HCT116 (cell line): ENCODE results near the gene RNF169. TPM values are rescaled to one million over a fixed set of nuclear protein-coding genes. Genes with fewer than 3 reads are reported as not detected.

Experiments
- ATAC-seq: fragments of 200-7000 bp; cut with Tn5 transposase; 2 replicates; pipeline ENCODE4 v1.9.1; 2020; ENCODE audit warnings: mild to moderate bottlenecking, moderate library complexity
- BruUV-seq: library from RNA; stranded (reverse); fragments of 400-500 nt; replicated peaks from 2 replicates; lab custom pipeline; 2021; lab: Mats Ljungman, UMichigan
- CTCF ChIA-PET: fragments of 300-600 bp; sonication (Branson Sonifier 250); formaldehyde crosslinking; loops from one replicate; lab custom pipeline; 2021; ENCODE audit warnings: antibody characterized with exemption; lab: Charles Lee
- POLR2A ChIA-PET: fragments of 300-600, 350-600 bp; sonication (Branson Sonifier 250); formaldehyde crosslinking; loops from one replicate; lab custom pipeline; 2021; ENCODE audit warnings: antibody characterized with exemption; lab: Charles Lee
- RAD21 ChIA-PET, 2 experiments: fragments of 300-600 bp; sonication (Branson Sonifier 250); formaldehyde crosslinking; loops; one replicate each; lab custom pipeline; 2023; ENCODE audit warnings: low total read pairs in 2 of 2; ENCODE audit not compliant: uncharacterized antibody in 2 of 2, unreplicated experiment in 2 of 2, low non-redundant PET in 1 of 2; lab: Charles Lee
- DNase-seq: peaks from one replicate; pipeline ENCODE4 v3.0.0-alpha.2; 2010; ENCODE audit warnings: low read depth, low spot score
- H2AFZ ChIP-seq: fragments of 200-600 bp; shearing (Covaris generic), sonication (generic); 2 replicates; pipeline ENCODE4 v1.6.1; 2017; ENCODE audit warnings: low read depth, mixed run types, mixed read lengths, antibody characterized with exemption, low read length; ENCODE audit not compliant: poor library complexity, severe bottlenecking
- H3K27ac ChIP-seq: 2 replicates; pipeline ENCODE4 v1.5.1; 2012; ENCODE audit warnings: low read depth, low read length
- H3K27me3 ChIP-seq: fragments of 200-600 bp; sonication (generic); 2 replicates; pipeline ENCODE4 v1.6.1; 2016; ENCODE audit warnings: mixed run types, low read length, mixed read lengths; ENCODE audit not compliant: insufficient read depth
- H3K36me3 ChIP-seq, 2 experiments: fragments of 200-500 bp in 1 of 2; fragments of 200-600 bp in 1 of 2; sonication (Bioruptor generic) in 1 of 2; sonication (generic) in 1 of 2; 2 replicates each; pipeline versions ENCODE4 v1.5.1 to v1.6.1; 2014 to 2016; ENCODE audit warnings: low read length in 2 of 2, inconsistent platforms in 1 of 2, mixed read lengths in 1 of 2, mixed run types in 1 of 2; ENCODE audit not compliant: insufficient read depth in 2 of 2, control insufficient read depth in 1 of 2
- H3K4me1 ChIP-seq, 2 experiments: fragments of 200-600 bp in 1 of 2; sonication (generic) in 1 of 2; 2 replicates each; pipeline versions ENCODE4 v1.5.1 to v1.6.1; 2012 to 2017; ENCODE audit warnings: low read length in 2 of 2, inconsistent platforms in 1 of 2, mild to moderate bottlenecking in 1 of 2, mixed read lengths in 1 of 2, mixed run types in 1 of 2, moderate library complexity in 1 of 2; ENCODE audit not compliant: insufficient read depth in 2 of 2, control insufficient read depth in 1 of 2
- H3K4me2 ChIP-seq: fragments of 200-600 bp; sonication (generic); 2 replicates; pipeline ENCODE4 v1.6.1; 2017; ENCODE audit warnings: mixed run types, low read length, mixed read lengths
- H3K4me3 ChIP-seq, 2 experiments: fragments of 200-600 bp in 1 of 2; sonication (generic) in 1 of 2; replicated peaks in 1 of 2; 2 replicates each; pipeline ENCODE4 v1.5.1; 2011 to 2016; ENCODE audit warnings: low read length in 2 of 2, control low read depth in 1 of 2, low read depth in 1 of 2, mild to moderate bottlenecking in 1 of 2, mixed read lengths in 1 of 2, mixed run types in 1 of 2
- H3K79me2 ChIP-seq: fragments of 200-600 bp; sonication (generic); 2 replicates; pipeline ENCODE4 v1.6.1; 2017; ENCODE audit warnings: mild to moderate bottlenecking, mixed run types, low read length, moderate library complexity, mixed read lengths; ENCODE audit not compliant: insufficient read depth
- H3K9ac ChIP-seq: fragments of 200-600 bp; sonication (generic); 2 replicates; pipeline ENCODE4 v1.6.1; 2016; ENCODE audit warnings: low read length, mixed read lengths
- H3K9me2 ChIP-seq: fragments of 200-600 bp; sonication (generic), shearing (Covaris generic); 2 replicates; pipeline ENCODE4 v1.6.1; 2017; ENCODE audit warnings: mixed run types, mild to moderate bottlenecking, moderate library complexity; ENCODE audit not compliant: insufficient read depth
- H3K9me3 ChIP-seq, 2 experiments: fragments of 200-500 bp in 1 of 2; fragments of 200-600 bp in 1 of 2; sonication (Bioruptor generic) in 1 of 2; sonication (generic) in 1 of 2; 2 replicates each; pipeline ENCODE4 v1.6.1; 2014 to 2017; ENCODE audit warnings: low read length in 2 of 2, mixed read lengths in 2 of 2, inconsistent platforms in 1 of 2, low read depth in 1 of 2, mild to moderate bottlenecking in 1 of 2, mixed run types in 1 of 2, moderate library complexity in 1 of 2; ENCODE audit not compliant: control insufficient read depth in 1 of 2, insufficient read depth in 1 of 2
- H4K20me1 ChIP-seq: fragments of 200-600 bp; sonication (generic), shearing (Covaris generic); 2 replicates; pipeline ENCODE4 v1.6.1; 2017; ENCODE audit warnings: mixed run types, mild to moderate bottlenecking, moderate library complexity; ENCODE audit not compliant: insufficient read depth
- CBX3 ChIP-seq: IDR thresholded peaks from 2 replicates; pipeline ENCODE4 v1.6.1; 2012; ENCODE audit warnings: low read depth
- CEBPB ChIP-seq: IDR thresholded peaks from 2 replicates; pipeline ENCODE4 v1.6.1; 2012; ENCODE audit warnings: low read depth
- EZH2 ChIP-seq: fragments of 200-600 bp; sonication (generic); IDR thresholded peaks from 2 replicates; pipeline ENCODE4 v1.6.1; 2017; ENCODE audit warnings: antibody characterized with exemption, mixed run types
- JUND ChIP-seq: IDR thresholded peaks from 2 replicates; pipeline ENCODE4 v1.6.1; 2012
- MAX ChIP-seq: IDR thresholded peaks from 2 replicates; pipeline ENCODE4 v1.6.1; 2012
- POLR2AphosphoS5 ChIP-seq: IDR thresholded peaks from 2 replicates; pipeline ENCODE4 v1.6.1; 2011; ENCODE audit warnings: mild to moderate bottlenecking, low read depth, low read length, moderate library complexity
- RAD21 ChIP-seq: IDR thresholded peaks from 2 replicates; pipeline ENCODE4 v1.6.1; 2012; ENCODE audit warnings: low read depth, mild to moderate bottlenecking
- SIN3A ChIP-seq: IDR thresholded peaks from 2 replicates; pipeline ENCODE4 v1.6.1; 2012; ENCODE audit warnings: low read depth
- SP1 ChIP-seq: IDR thresholded peaks from 2 replicates; pipeline ENCODE4 v1.6.1; 2012; ENCODE audit warnings: low read depth
- YY1 ChIP-seq: IDR thresholded peaks from 2 replicates; pipeline ENCODE4 v1.6.1; 2011; ENCODE audit warnings: low read length, low read depth, moderate library complexity, mild to moderate bottlenecking; ENCODE audit not compliant: insufficient replicate concordance; ENCODE audit errors: extremely low read depth
- ZNF274 ChIP-seq: fragments of 200-500 bp; sonication (Bioruptor generic); IDR thresholded peaks from 2 replicates; pipeline ENCODE4 v1.6.1; 2014; ENCODE audit warnings: mild to moderate bottlenecking, low read depth, low read length, inconsistent platforms
- intact Hi-C: fragments of 100-400 bp; cut with micrococcal nuclease; formaldehyde crosslinking; loops from 2 replicates; pipeline ENCODE4 v1.10.0; 2022
- total RNA-seq: library from RNA; stranded (reverse); gene quantifications from one replicate; pipeline ENCODE4 v1.2.1, GENCODE V29; 2021; ENCODE audit not compliant: unreplicated experiment
- TF ChIP-seq, protein P1 (sequence below): IDR thresholded peaks from 2 replicates; pipeline ENCODE4 v1.6.1; 2011; ENCODE audit warnings: mild to moderate bottlenecking, low read length, moderate library complexity; ENCODE audit not compliant: insufficient replicate concordance; ENCODE audit errors: extremely low read depth
- TF ChIP-seq, protein P2 (sequence below), 3 experiments: fragments of 200-600 bp in 1 of 3; sonication (generic) in 1 of 3; IDR thresholded peaks in 2 of 3; conservative IDR thresholded peaks in 1 of 3; 2 replicates each; pipeline ENCODE4 v1.5.1; 2012 to 2017; ENCODE audit warnings: low read depth in 2 of 3, low read length in 2 of 3, antibody characterized with exemption in 1 of 3, borderline replicate concordance in 1 of 3, control low read depth in 1 of 3, mild to moderate bottlenecking in 1 of 3, mixed read lengths in 1 of 3, mixed run types in 1 of 3, moderate library complexity in 1 of 3; ENCODE audit not compliant: insufficient read depth in 1 of 3

Gene RNF169
- total RNA-seq, 1 experiment from 2014 or later: 22.5 TPM

- TF ChIP-seq, protein P1, sequence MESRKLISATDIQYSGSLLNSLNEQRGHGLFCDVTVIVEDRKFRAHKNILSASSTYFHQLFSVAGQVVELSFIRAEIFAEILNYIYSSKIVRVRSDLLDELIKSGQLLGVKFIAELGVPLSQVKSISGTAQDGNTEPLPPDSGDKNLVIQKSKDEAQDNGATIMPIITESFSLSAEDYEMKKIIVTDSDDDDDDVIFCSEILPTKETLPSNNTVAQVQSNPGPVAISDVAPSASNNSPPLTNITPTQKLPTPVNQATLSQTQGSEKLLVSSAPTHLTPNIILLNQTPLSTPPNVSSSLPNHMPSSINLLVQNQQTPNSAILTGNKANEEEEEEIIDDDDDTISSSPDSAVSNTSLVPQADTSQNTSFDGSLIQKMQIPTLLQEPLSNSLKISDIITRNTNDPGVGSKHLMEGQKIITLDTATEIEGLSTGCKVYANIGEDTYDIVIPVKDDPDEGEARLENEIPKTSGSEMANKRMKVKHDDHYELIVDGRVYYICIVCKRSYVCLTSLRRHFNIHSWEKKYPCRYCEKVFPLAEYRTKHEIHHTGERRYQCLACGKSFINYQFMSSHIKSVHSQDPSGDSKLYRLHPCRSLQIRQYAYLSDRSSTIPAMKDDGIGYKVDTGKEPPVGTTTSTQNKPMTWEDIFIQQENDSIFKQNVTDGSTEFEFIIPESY: no peak
- no peak for TF ChIP-seq YY1
- TF ChIP-seq ZNF274: no peak
- TF ChIP-seq, protein P2, sequence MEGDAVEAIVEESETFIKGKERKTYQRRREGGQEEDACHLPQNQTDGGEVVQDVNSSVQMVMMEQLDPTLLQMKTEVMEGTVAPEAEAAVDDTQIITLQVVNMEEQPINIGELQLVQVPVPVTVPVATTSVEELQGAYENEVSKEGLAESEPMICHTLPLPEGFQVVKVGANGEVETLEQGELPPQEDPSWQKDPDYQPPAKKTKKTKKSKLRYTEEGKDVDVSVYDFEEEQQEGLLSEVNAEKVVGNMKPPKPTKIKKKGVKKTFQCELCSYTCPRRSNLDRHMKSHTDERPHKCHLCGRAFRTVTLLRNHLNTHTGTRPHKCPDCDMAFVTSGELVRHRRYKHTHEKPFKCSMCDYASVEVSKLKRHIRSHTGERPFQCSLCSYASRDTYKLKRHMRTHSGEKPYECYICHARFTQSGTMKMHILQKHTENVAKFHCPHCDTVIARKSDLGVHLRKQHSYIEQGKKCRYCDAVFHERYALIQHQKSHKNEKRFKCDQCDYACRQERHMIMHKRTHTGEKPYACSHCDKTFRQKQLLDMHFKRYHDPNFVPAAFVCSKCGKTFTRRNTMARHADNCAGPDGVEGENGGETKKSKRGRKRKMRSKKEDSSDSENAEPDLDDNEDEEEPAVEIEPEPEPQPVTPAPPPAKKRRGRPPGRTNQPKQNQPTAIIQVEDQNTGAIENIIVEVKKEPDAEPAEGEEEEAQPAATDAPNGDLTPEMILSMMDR (IDR thresholded peaks at IDR 0.05 in 2 of 3, conservative IDR thresholded peaks at IDR 0.05 in 1 of 3; ENCODE audit: borderline replicate concordance in 1 of 3, insufficient read depth in 1 of 3, low read depth in 2 of 3, low read length in 2 of 3): no peak
- no peak for TF ChIP-seq EZH2
- TF ChIP-seq SP1: no peak
- TF ChIP-seq JUND: no peak
- TF ChIP-seq MAX: no peak
Measured at GRCh38 chr11:74743640-74744039, 5.0 kb upstream of the RNF169 start (continued).

DNA sequence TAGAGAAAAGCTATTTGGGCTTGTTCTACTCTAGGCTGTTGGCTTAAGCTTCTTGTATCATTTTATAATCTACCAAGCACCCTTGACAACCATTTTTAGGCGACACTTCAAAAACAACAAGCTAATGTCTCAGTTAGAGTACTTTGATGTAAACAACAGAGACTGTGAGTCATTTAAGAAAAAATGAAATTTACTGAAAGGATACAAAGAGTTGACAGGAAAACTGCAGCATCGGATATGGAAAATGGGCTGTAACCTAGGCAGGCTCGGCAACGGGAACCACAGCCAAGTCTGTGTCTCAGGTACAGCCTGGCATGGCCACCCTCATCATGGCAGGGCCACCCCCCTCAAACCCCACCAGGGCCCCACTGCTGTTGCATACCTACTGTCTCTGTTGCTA lies 4.4 kb upstream of the RNF169 start:
- DNase-seq (no peak), ATAC-seq (no peak)
- ChIA-PET CTCF (interaction anchor here (1.3 to 1.6 kb wide), 2 partner anchors 18 to 42 kb away, joined by 3 to 4 read pairs; no protein-coding TSS in a partner anchor), RAD21 (no interaction called here), POLR2A (interaction anchor here (0.7 kb wide), 1 partner anchor 892 kb away, joined by 3 read pairs; no protein-coding TSS in a partner anchor)
- Histone ChIP-seq H4K20me1 (no peaks in the 10 kb centered on the region), H3K36me3 (no peaks in the 10 kb centered on the region), H3K4me2 (no peak overlapping the region), H2AFZ (no peak overlapping the region), H3K9me3 (no peaks in the 10 kb centered on the region), H3K79me2 (peaks cover under 1% of the 10 kb centered on the region), H3K4me3 (no peak overlapping the region), H3K9me2 (no peaks in the 10 kb centered on the region), H3K9ac (no peak overlapping the region), H3K27me3 (no peaks in the 10 kb centered on the region), H3K4me1 (peaks cover 5 to 9% of the 10 kb centered on the region in 2 experiments; a peak in 3 of 4 replicates), H3K27ac (no peak overlapping the region)
- intact Hi-C loops: no loop called here
- BruUV-seq: no TSS peak
- TF ChIP-seq CBX3: no peak
- TF ChIP-seq ZNF274: no peak
- TF ChIP-seq CEBPB: no peak
- no peak for TF ChIP-seq RAD21
- TF ChIP-seq POLR2AphosphoS5: no peak
- no peak for TF ChIP-seq YY1
- TF ChIP-seq SIN3A: no peak
- TF ChIP-seq, protein P2 (IDR thresholded peaks at IDR 0.05 in 2 of 3, conservative IDR thresholded peaks at IDR 0.05 in 1 of 3; ENCODE audit: borderline replicate concordance in 1 of 3, insufficient read depth in 1 of 3, low read depth in 2 of 3, low read length in 2 of 3): no peak
- TF ChIP-seq, protein P1: no peak
- TF ChIP-seq JUND: no peak
- no peak for TF ChIP-seq EZH2
